Panc1 (cell line): ENCODE results near the gene UBC.

Experiments used
- POLR2AphosphoS5 ChIP-seq: IDR thresholded peaks from 2 replicates; pipeline ENCODE4 v1.6.1; 2012; ENCODE audit warnings: mild to moderate bottlenecking, low read depth, low read length, moderate library complexity
- SIN3A ChIP-seq: IDR thresholded peaks from 2 replicates; pipeline ENCODE4 v1.6.1; 2012; ENCODE audit warnings: low read depth, mild to moderate bottlenecking, low read length, moderate library complexity, borderline replicate concordance; ENCODE audit not compliant: insufficient read depth
- TCF7L2 ChIP-seq: IDR thresholded peaks from 2 replicates; pipeline ENCODE4 v1.6.1; 2011; ENCODE audit warnings: mild to moderate bottlenecking, low read depth, low read length, inconsistent platforms
- TF ChIP-seq, protein P1 (sequence below): fragments of 450-650 bp; IDR thresholded peaks from 2 replicates; pipeline ENCODE4 v1.5.1; 2017; ENCODE audit warnings: mild to moderate bottlenecking
- TF ChIP-seq, protein P2 (sequence below), 2 experiments: IDR thresholded peaks; 2 replicates each; pipeline ENCODE4 v1.6.1; 2011 to 2012; ENCODE audit warnings: low read depth in 2 of 2, control low read depth in 1 of 2, low read length in 1 of 2, mild to moderate bottlenecking in 1 of 2, moderate library complexity in 1 of 2; ENCODE audit not compliant: insufficient read depth in 1 of 2

DNA sequence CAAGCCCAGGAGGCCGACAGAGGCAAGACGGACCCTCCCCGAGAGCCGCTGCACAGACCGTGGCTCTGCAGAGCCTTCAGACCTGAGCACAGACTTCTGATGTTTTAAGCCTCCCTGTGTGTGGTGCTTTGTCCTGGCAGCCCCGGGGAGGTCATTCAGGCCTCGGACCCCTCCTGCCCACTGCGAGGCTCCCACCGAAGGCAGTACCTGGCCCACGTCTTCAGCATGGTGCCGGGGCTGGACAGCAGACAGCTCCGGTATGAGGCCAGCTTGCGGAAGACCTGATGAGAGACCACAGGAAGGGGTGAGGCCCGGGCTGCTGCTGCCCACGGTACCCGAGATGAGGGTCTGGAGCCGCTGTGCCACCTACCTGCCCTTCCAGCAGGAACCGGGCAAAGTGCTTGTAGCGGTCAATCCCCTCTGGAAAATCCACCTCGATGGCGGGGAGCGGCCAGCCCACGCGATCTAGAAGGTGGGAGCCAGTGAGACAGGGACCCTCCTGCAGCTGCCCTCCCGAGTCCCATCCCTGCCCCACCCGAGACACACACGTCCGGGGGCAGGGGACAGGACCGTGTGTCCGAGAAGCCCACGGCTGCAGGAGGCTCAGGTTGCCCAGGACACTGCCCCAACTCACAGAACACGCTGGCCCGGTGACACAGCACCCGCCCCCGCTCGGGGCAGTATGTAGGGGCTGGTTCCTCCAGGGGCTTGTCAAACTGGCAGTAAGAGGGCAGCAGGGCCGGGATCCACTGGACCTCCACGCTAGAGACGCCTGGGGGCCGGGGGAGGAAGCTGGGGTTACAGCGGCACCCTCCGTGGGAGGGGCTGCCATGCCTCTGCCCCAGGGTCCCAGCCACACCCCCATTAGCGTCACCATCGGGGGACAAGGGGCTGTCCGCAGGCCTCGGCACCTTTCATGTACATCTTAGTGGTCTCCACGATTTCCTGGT is 35.6 kb upstream of the UBC start:
- TF ChIP-seq, protein P1, sequence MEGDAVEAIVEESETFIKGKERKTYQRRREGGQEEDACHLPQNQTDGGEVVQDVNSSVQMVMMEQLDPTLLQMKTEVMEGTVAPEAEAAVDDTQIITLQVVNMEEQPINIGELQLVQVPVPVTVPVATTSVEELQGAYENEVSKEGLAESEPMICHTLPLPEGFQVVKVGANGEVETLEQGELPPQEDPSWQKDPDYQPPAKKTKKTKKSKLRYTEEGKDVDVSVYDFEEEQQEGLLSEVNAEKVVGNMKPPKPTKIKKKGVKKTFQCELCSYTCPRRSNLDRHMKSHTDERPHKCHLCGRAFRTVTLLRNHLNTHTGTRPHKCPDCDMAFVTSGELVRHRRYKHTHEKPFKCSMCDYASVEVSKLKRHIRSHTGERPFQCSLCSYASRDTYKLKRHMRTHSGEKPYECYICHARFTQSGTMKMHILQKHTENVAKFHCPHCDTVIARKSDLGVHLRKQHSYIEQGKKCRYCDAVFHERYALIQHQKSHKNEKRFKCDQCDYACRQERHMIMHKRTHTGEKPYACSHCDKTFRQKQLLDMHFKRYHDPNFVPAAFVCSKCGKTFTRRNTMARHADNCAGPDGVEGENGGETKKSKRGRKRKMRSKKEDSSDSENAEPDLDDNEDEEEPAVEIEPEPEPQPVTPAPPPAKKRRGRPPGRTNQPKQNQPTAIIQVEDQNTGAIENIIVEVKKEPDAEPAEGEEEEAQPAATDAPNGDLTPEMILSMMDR: no peak
- TF ChIP-seq, protein P2, sequence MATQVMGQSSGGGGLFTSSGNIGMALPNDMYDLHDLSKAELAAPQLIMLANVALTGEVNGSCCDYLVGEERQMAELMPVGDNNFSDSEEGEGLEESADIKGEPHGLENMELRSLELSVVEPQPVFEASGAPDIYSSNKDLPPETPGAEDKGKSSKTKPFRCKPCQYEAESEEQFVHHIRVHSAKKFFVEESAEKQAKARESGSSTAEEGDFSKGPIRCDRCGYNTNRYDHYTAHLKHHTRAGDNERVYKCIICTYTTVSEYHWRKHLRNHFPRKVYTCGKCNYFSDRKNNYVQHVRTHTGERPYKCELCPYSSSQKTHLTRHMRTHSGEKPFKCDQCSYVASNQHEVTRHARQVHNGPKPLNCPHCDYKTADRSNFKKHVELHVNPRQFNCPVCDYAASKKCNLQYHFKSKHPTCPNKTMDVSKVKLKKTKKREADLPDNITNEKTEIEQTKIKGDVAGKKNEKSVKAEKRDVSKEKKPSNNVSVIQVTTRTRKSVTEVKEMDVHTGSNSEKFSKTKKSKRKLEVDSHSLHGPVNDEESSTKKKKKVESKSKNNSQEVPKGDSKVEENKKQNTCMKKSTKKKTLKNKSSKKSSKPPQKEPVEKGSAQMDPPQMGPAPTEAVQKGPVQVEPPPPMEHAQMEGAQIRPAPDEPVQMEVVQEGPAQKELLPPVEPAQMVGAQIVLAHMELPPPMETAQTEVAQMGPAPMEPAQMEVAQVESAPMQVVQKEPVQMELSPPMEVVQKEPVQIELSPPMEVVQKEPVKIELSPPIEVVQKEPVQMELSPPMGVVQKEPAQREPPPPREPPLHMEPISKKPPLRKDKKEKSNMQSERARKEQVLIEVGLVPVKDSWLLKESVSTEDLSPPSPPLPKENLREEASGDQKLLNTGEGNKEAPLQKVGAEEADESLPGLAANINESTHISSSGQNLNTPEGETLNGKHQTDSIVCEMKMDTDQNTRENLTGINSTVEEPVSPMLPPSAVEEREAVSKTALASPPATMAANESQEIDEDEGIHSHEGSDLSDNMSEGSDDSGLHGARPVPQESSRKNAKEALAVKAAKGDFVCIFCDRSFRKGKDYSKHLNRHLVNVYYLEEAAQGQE (IDR thresholded peaks at IDR 0.05; ENCODE audit: insufficient read depth in 1 of 2, low read depth in 2 of 2, low read length in 1 of 2): no peak
- TF ChIP-seq POLR2AphosphoS5 (no peak), TCF7L2 (no peak), SIN3A (no peak)
